Measurements from ENCODE around the gene PCNT. TPM values are rescaled to one million over a fixed set of nuclear protein-coding genes. Genes with fewer than 3 reads are reported as not detected.

The PCNT gene
- total and polyA plus RNA-seq, 2 of the 8 experiments (the other 6 are each of a cell fraction or from before 2014, with no cell fraction given): 9.9 to 45.1 TPM

GRCh38 chr21:46354518-46354917 lies 30.6 kb downstream of the PCNT start:
- Histone ChIP-seq H3K23ac (ENCODE audit: insufficient read length) (no peak overlapping the region), H4K8ac (ENCODE audit: extremely low read depth, insufficient read depth, low read length) (no peak overlapping the region; the same call in 1 of the 2 replicates), H3K79me2 (ENCODE audit: control insufficient read depth in 1 of 2, insufficient read depth in 2 of 2, low read length in 2 of 2) (no peaks in the 10 kb centered on the region), H3K4me3 (ENCODE audit: extremely low read depth in 1 of 4, insufficient read depth in 2 of 4, low read depth in 3 of 4, low read length in 4 of 4) (no peak overlapping the region), H3K27me3 (replicated peaks in 1 of 4; ENCODE audit: control insufficient read depth in 3 of 4, extremely low read depth in 1 of 4, insufficient read depth in 3 of 4, low read length in 3 of 4) (no peaks in the 10 kb centered on the region), H3K23me2 (ENCODE audit: low read depth, low read length) (no peaks in the 10 kb centered on the region), H3K36me3 (ENCODE audit: control insufficient read depth in 2 of 4, insufficient read depth in 4 of 4, low read length in 3 of 4) (peaks cover 28 to 62% (median 58%) of the 10 kb centered on the region in 4 experiments), H3K9ac (replicated peaks in 1 of 4; ENCODE audit: extremely low read depth in 1 of 4, low read depth in 3 of 4, low read length in 3 of 4) (no peak overlapping the region), H3K4ac (replicated peaks; ENCODE audit: insufficient read length, low read depth, low read length) (no peak overlapping the region), H3K79me1 (ENCODE audit: low read depth, low read length) (no peaks in the 10 kb centered on the region; the same call in 1 of the 2 replicates), H2BK5ac (ENCODE audit: low read depth, low read length) (no peak overlapping the region), H4K20me1 (replicated peaks in 1 of 2; ENCODE audit: control insufficient read depth in 1 of 2, insufficient read depth in 2 of 2, low read length in 2 of 2) (peaks cover 0 to 15% of the 10 kb centered on the region in 2 experiments), H3K27ac (ENCODE audit: low read depth, low read length) (no peak overlapping the region), H2BK120ac (replicated peaks; ENCODE audit: low read depth, low read length) (no peak overlapping the region), H3K18ac (ENCODE audit: extremely low read depth, low read length) (no peak overlapping the region), H3K9me3 (ENCODE audit: insufficient read depth in 2 of 2, low read depth in 1 of 2, low read length in 1 of 2) (no peaks in the 10 kb centered on the region), H3K14ac (ENCODE audit: insufficient read length) (no peak overlapping the region), H3K4me2 (ENCODE audit: insufficient read depth in 1 of 2, low read depth in 2 of 2, low read length in 2 of 2) (no peak overlapping the region), H3K56ac (replicated peaks; ENCODE audit: insufficient read length, low read depth, low read length) (no peak overlapping the region), H3K4me1 (replicated peaks in 1 of 4; ENCODE audit: control insufficient read depth in 3 of 4, insufficient read depth in 4 of 4, low read length in 3 of 4) (no peaks in the 10 kb centered on the region), H2AFZ (ENCODE audit: low read length) (no peak overlapping the region), H2BK15ac (ENCODE audit: low read length) (no peak overlapping the region), H4K5ac (ENCODE audit: insufficient read length, low read depth, low read length) (no peak overlapping the region), H2AK5ac (ENCODE audit: low read depth, low read length) (no peak overlapping the region), H2BK12ac (ENCODE audit: low read depth, low read length) (no peak overlapping the region), H2BK20ac (ENCODE audit: low read length) (no peak overlapping the region), H4K91ac (replicated peaks; ENCODE audit: insufficient read length, low read length) (no peak overlapping the region)
- WGBS, 2 experiments (ENCODE audit: extremely low coverage in 1 of 2, insufficient coverage in 1 of 2, insufficient read length in 1 of 2, insufficient replicate concordance in 2 of 2, low coverage in 1 of 2, low lambda C conversion rate in 2 of 2, missing lambda C conversion rate in 1 of 2): 91% methylated on average over 12 of the region's 13 CpGs; no CpG with 5 or more reads in 1 of the 2 experiments
- DNase-seq (ENCODE audit: low read depth in 1 of 2, low spot score in 2 of 2) (no peak), FAIRE-seq (no peak)
- TF ChIP-seq KDM1A (IDR thresholded peaks at IDR 0.05; ENCODE audit: borderline replicate concordance, low read length) (no peak), CREB1 (IDR thresholded peaks at IDR 0.05) (no peak), RXRA (IDR thresholded peaks at IDR 0.05; ENCODE audit: insufficient read depth, low read depth, low read length) (no peak), ATF3 (IDR thresholded peaks at IDR 0.05; ENCODE audit: insufficient read depth, low read depth, low read length) (no peak), SP1 (IDR thresholded peaks at IDR 0.05; ENCODE audit: low read depth, low read length) (no peak), EP300 (IDR thresholded peaks at IDR 0.05; ENCODE audit: borderline replicate concordance in 1 of 2, low read depth in 2 of 2, low read length in 2 of 2) (no peak), USF2 (IDR thresholded peaks at IDR 0.05; ENCODE audit: low read length) (no peak)
- ChIA-PET POLR2A (ENCODE audit: partially characterized antibody) (no interaction called here), CTCF (ENCODE audit: partially characterized antibody) (no interaction called here)
